CD4-positive, alpha-beta memory T cell (primary cell): ENCODE results near the gene TAS2R31. TPM values are rescaled to one million over a fixed set of nuclear protein-coding genes. Genes with fewer than 3 reads are reported as not detected.

Experiments
- CTCF ChIA-PET: fragments of 350-600 bp; sonication (Branson Sonifier 250); formaldehyde crosslinking; loops from one replicate; lab custom pipeline; 2021; ENCODE audit warnings: inconsistent platforms; ENCODE audit not compliant: partially characterized antibody; lab: Charles Lee
- POLR2A ChIA-PET: fragments of 350-600 bp; sonication (Branson Sonifier 250); formaldehyde crosslinking; loops from one replicate; lab custom pipeline; 2021; ENCODE audit not compliant: partially characterized antibody; lab: Charles Lee
- DNase-seq, 5 donors: peaks; one replicate each; pipeline versions ENCODE4 v3.0.0 to v3.0.0-alpha.2; 2020 to 2022; ENCODE audit warnings: mixed read lengths in 1 of 5
- H3K27ac ChIP-seq: one replicate; pipeline ENCODE4 v1.7.0; 2013; ENCODE audit warnings: low read depth, low read length
- H3K27me3 ChIP-seq: 2 replicates; pipeline ENCODE4 v1.7.0; 2013; ENCODE audit warnings: mild to moderate bottlenecking, low read length, moderate library complexity; ENCODE audit not compliant: insufficient read depth
- H3K36me3 ChIP-seq: 2 replicates; pipeline ENCODE4 v1.7.0; 2013; ENCODE audit warnings: mild to moderate bottlenecking, low read length, moderate library complexity; ENCODE audit not compliant: insufficient read depth
- H3K4me1 ChIP-seq: 2 replicates; pipeline ENCODE4 v1.7.0; 2013; ENCODE audit warnings: mild to moderate bottlenecking, low read length, moderate library complexity; ENCODE audit not compliant: insufficient read depth
- H3K4me3 ChIP-seq, 2 donors: one replicate each; pipeline ENCODE4 v1.7.0; 2013; ENCODE audit warnings: low read length in 2 of 2, mild to moderate bottlenecking in 1 of 2
- H3K9me3 ChIP-seq, 2 donors: one replicate each; pipeline ENCODE4 v1.7.0; 2013; ENCODE audit warnings: low read length in 2 of 2, control low read depth in 1 of 2; ENCODE audit not compliant: control insufficient read depth in 1 of 2
- H3K27ac Mint-ChIP-seq, 7 donors: one replicate each; pipeline ENCODE4 v1.8.0; 2020 to 2021; ENCODE audit warnings: mixed read lengths in 7 of 7, mild to moderate bottlenecking in 6 of 7, inconsistent platforms in 3 of 7, moderate library complexity in 3 of 7
- H3K27me3 Mint-ChIP-seq, 2 donors: one replicate each; pipeline ENCODE4 v1.8.0; 2020 to 2021; ENCODE audit warnings: mixed read lengths in 2 of 2
- H3K36me3 Mint-ChIP-seq, 2 donors: one replicate each; pipeline ENCODE4 v1.8.0; 2020 to 2021; ENCODE audit warnings: mixed read lengths in 2 of 2, inconsistent platforms in 1 of 2, mild to moderate bottlenecking in 1 of 2
- H3K4me1 Mint-ChIP-seq, 4 donors: one replicate each; pipeline ENCODE4 v1.8.0; 2020 to 2021; ENCODE audit warnings: mixed read lengths in 4 of 4, mild to moderate bottlenecking in 1 of 4
- H3K4me3 Mint-ChIP-seq, 8 donors: one replicate each; pipeline ENCODE4 v1.8.0; 2020 to 2021; ENCODE audit warnings: mixed read lengths in 8 of 8, mild to moderate bottlenecking in 7 of 8, moderate library complexity in 6 of 8, inconsistent platforms in 3 of 8
- H3K9me3 Mint-ChIP-seq, 8 donors: one replicate each; pipeline ENCODE4 v1.8.0; 2020 to 2021; ENCODE audit warnings: mixed read lengths in 8 of 8, mild to moderate bottlenecking in 5 of 8, inconsistent platforms in 3 of 8, moderate library complexity in 1 of 8
- intact Hi-C: fragments of 100-400 bp; cut with micrococcal nuclease; formaldehyde crosslinking; loops from one replicate; pipeline ENCODE4 v1.15.1; 2023
- polyA plus RNA-seq, 2 donors: library from polyadenylated mRNA; unstranded; fragments of 300-500 nt; fragmentation: Illumina TruSeq; gene quantifications; one replicate each; pipeline ENCODE4 v1.2.3, GENCODE V29; 2021
- total RNA-seq, 2 experiments: library from RNA; stranded (reverse); gene quantifications; one replicate each; pipeline ENCODE4 v1.2.3, GENCODE V29; 2021

TAS2R31 gene, protein sequence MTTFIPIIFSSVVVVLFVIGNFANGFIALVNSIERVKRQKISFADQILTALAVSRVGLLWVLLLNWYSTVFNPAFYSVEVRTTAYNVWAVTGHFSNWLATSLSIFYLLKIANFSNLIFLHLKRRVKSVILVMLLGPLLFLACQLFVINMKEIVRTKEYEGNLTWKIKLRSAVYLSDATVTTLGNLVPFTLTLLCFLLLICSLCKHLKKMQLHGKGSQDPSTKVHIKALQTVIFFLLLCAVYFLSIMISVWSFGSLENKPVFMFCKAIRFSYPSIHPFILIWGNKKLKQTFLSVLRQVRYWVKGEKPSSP
- total RNA-seq (1 to 10 TPM; 3.1 to 3.2 TPM), polyA plus RNA-seq (not detected)

- no peaks in the 10 kb centered on the region for H3K36me3 ChIP-seq
- no peaks in the 10 kb centered on the region for H3K9me3 ChIP-seq
- Mint-ChIP-seq H3K9me3 (no peaks in the 10 kb centered on the region), H3K27ac (peak within 1 kb of the TSS in 1 of 7 donors; percentile 23), H3K36me3 (peaks cover 32 to 56% of the 10 kb centered on the region in 2 donors), H3K4me1 (peaks cover 0 to 5% (median under 1%) of the 10 kb centered on the region in 4 donors), H3K4me3 (no peak within 1 kb of the TSS), H3K27me3 (no peaks in the 10 kb centered on the region)
- ChIA-PET CTCF (no interaction called here), POLR2A (no interaction called here)
- H3K27me3 ChIP-seq, result no peaks in the 10 kb centered on the region
- no peaks in the 10 kb centered on the region for H3K4me1 ChIP-seq
- DNase-seq, result no peak
- intact Hi-C loops, result no loop called here
- H3K27ac ChIP-seq, result no peak within 1 kb of the TSS
- no peak within 1 kb of the TSS for H3K4me3 ChIP-seq
Measured at GRCh38 chr12:11031307-11031706, at the start of gene TAS2R31. Gene TAS2R31 (minus strand): TSS chr12:11031407. CDS start chr12:11031335, 72 bp downstream.

DNA sequence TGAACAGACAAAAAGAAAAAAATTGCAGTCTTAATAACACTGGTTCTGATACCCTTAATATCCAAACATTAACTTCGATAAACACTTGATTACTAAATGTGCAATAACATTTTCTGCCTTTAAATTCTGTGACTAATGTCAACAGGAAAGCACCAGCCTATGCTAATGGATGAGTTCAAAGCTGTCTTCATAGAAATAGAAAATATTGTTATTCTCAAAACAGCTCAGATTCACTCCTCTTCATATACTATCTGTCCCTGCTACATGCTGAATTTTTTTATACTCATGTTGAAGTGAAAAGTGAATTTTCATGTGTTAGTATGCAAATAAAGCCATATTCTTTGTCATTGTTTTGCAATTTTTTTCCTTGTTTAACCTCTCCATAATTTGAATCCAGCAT lies 47.0 kb upstream of the TAS2R31 start:
- H3K36me3 ChIP-seq, result no peaks in the 10 kb centered on the region
- POLR2A ChIA-PET, result no interaction called here
- Mint-ChIP-seq H3K4me3 (no peak overlapping the region), H3K4me1 (peaks cover 0 to 14% (median 3%) of the 10 kb centered on the region in 4 donors), H3K9me3 (peaks cover 0 to 17% (median 4%) of the 10 kb centered on the region in 8 donors), H3K27ac (no peak overlapping the region), H3K36me3 (peaks cover 7 to 10% of the 10 kb centered on the region in 2 donors), H3K27me3 (no peaks in the 10 kb centered on the region)
- CTCF ChIA-PET, result interaction anchor here (0.7 kb wide), 1 partner anchor 56 kb away, joined by 3 read pairs; the partner anchor contains the start of gene TAS2R19
- H3K4me3 ChIP-seq, result no peak overlapping the region
- no peak for DNase-seq
- H3K27ac ChIP-seq, result no peak overlapping the region
- no peaks in the 10 kb centered on the region for H3K4me1 ChIP-seq
- intact Hi-C loops, result no loop called here
- H3K27me3 ChIP-seq, result no peaks in the 10 kb centered on the region
- no peaks in the 10 kb centered on the region for H3K9me3 ChIP-seq

DNA sequence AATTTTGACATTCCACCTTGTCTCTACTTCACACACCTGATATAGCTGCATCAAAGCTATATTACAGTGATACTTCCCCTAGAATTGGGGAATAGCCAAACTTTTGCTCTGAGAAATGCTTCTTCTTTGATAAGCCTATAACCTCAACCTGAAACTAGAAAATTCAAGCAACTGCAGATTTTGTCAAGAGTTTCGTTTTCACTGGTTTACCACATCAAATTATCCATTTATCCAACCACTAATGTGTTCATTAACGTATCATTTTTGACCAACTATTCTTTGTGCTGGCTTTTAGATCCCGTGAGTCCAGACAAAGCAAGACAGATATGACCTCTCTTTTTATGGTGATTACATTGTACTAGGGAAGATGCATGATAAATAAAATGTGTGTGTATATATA lies 44.4 kb upstream of the TAS2R31 start:
- Mint-ChIP-seq H3K4me1 (peaks cover 0 to 14% (median 3%) of the 10 kb centered on the region in 4 donors), H3K27me3 (no peaks in the 10 kb centered on the region), H3K9me3 (peaks cover 0 to 7% (median 0%) of the 10 kb centered on the region in 8 donors), H3K36me3 (peaks cover 10 to 11% of the 10 kb centered on the region in 2 donors), H3K27ac (no peak overlapping the region), H3K4me3 (no peak overlapping the region)
- ChIA-PET POLR2A (no interaction called here), CTCF (interaction anchor here (1.6 kb wide), 1 partner anchor 10 kb away, joined by 4 read pairs; no protein-coding TSS in a partner anchor)
- no peak for DNase-seq
- H3K4me1 ChIP-seq, result no peaks in the 10 kb centered on the region
- H3K9me3 ChIP-seq, result no peaks in the 10 kb centered on the region
- H3K36me3 ChIP-seq, result no peaks in the 10 kb centered on the region
- H3K4me3 ChIP-seq, result no peak overlapping the region
- intact Hi-C loops, result no loop called here
- H3K27me3 ChIP-seq, result no peaks in the 10 kb centered on the region
- H3K27ac ChIP-seq, result no peak overlapping the region

DNA sequence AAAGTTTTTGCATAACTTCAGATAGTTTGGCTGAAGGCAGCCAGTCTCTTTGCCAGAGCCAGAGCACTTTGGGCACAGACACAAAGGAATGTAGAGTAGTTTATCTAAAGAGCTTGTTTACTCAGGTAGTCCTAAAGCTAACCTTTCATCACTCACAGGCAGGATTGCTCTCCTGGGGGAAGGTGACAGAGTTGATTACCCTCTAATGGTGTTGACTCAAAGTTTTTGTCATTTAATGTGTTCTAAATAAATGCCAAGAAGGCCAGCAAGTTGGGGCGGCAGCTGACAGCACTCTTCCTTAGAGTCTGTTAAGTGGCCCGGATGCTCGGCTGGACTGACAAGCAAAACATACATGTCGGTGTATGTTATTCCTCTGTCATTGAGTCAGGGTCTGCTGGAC lies 40.2 kb upstream of the TAS2R31 start:
- no peak overlapping the region for H3K27ac ChIP-seq
- Mint-ChIP-seq H3K4me1 (peaks cover 0 to 6% (median 3%) of the 10 kb centered on the region in 4 donors), H3K27ac (no peak overlapping the region), H3K9me3 (peaks cover 0 to 2% (median 0%) of the 10 kb centered on the region in 8 donors), H3K4me3 (no peak overlapping the region), H3K36me3 (peaks cover 10 to 11% of the 10 kb centered on the region in 2 donors), H3K27me3 (no peaks in the 10 kb centered on the region)
- H3K9me3 ChIP-seq, result no peaks in the 10 kb centered on the region
- no peaks in the 10 kb centered on the region for H3K27me3 ChIP-seq
- CTCF ChIA-PET, result no interaction called here
- no peak overlapping the region for H3K4me3 ChIP-seq
- intact Hi-C loops, result no loop called here
- H3K36me3 ChIP-seq, result no peaks in the 10 kb centered on the region
- POLR2A ChIA-PET, result no interaction called here
- no peak for DNase-seq
- no peaks in the 10 kb centered on the region for H3K4me1 ChIP-seq

DNA sequence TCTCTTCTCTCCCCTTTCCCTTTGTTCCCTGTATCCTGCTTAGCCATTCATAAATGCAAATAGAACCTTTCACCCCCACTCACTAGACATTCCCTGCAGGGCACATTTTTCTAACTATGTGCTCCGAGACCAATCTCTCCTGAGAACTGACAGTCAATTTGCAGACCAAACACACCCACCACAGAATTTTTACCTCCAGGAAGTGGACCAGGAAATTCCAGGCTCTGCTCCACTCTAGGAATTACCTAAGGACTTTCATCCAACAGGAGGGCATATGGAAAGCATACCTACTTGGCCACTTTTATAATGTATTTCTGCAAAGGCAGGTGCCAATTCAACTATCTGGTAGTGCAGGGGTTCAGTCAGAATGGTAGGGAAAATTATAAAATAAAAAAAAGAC lies 39.8 kb upstream of the TAS2R31 start:
- peaks cover 0 to 2% (median 0%) of the 10 kb centered on the region in 8 donors for H3K9me3 Mint-ChIP-seq
- no peak overlapping the region for H3K4me3 Mint-ChIP-seq
- intact Hi-C loops, result no loop called here
- no peaks in the 10 kb centered on the region for H3K36me3 ChIP-seq
- ChIA-PET POLR2A (no interaction called here), CTCF (no interaction called here)
- H3K4me1 Mint-ChIP-seq, result peaks cover 0 to 7% (median 3%) of the 10 kb centered on the region in 4 donors
- no peaks in the 10 kb centered on the region for H3K27me3 Mint-ChIP-seq
- no peak for DNase-seq
- H3K27ac Mint-ChIP-seq, result peak overlapping the region in 1 of 7 donors; percentile 12
- H3K4me3 ChIP-seq, result no peak overlapping the region
- H3K27me3 ChIP-seq, result no peaks in the 10 kb centered on the region
- H3K4me1 ChIP-seq, result no peaks in the 10 kb centered on the region
- no peak overlapping the region for H3K27ac ChIP-seq
- no peaks in the 10 kb centered on the region for H3K9me3 ChIP-seq
- H3K36me3 Mint-ChIP-seq, result peaks cover 10 to 11% of the 10 kb centered on the region in 2 donors

- intact Hi-C loops, result no loop called here
- no peaks in the 10 kb centered on the region for H3K36me3 ChIP-seq
- H3K4me3 ChIP-seq, result no peak overlapping the region
- CTCF ChIA-PET, result no interaction called here
- peak in 1 of 5 donors; percentile 37 for DNase-seq
- no peaks in the 10 kb centered on the region for H3K4me1 ChIP-seq
- no peak overlapping the region for H3K27ac ChIP-seq
- no peak overlapping the region for H3K4me3 Mint-ChIP-seq
- POLR2A ChIA-PET, result interaction anchor here (0.6 kb wide), 1 partner anchor 50 kb away, joined by 3 read pairs; no protein-coding TSS in a partner anchor
- H3K27me3 Mint-ChIP-seq, result no peaks in the 10 kb centered on the region
- H3K27me3 ChIP-seq, result no peaks in the 10 kb centered on the region
- H3K27ac Mint-ChIP-seq, result no peak overlapping the region
- H3K9me3 ChIP-seq, result no peaks in the 10 kb centered on the region
- H3K4me1 Mint-ChIP-seq, result peaks cover 0 to 6% (median 2%) of the 10 kb centered on the region in 4 donors
- H3K36me3 Mint-ChIP-seq, result peaks cover 8 to 15% of the 10 kb centered on the region in 2 donors
- H3K9me3 Mint-ChIP-seq, result peaks cover 0 to 2% (median 0%) of the 10 kb centered on the region in 8 donors
Measured at GRCh38 chr12:11069854-11070365, 38.7 kb upstream of the TAS2R31 start.

DNA sequence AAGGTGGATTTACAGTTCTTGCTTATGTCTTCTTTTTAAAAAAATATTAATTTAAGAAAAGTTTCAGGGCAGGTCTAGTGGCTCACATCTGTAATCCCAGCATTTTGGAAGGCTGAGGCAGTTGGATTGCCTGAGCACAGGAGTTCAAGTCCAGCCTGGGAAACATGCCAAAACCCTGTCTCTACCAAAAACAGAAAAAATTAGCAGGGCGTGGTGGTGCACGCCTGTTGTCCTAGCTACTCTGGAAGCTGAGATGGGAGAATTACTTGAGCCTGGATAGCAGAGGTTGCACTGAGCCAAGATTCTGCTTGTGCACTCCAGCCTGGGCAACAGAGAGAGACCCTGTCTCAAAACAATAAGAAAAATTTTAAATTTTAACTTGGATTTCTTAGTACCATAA lies 36.3 kb upstream of the TAS2R31 start:
- ChIA-PET POLR2A (interaction anchor here (1.2 kb wide), 1 partner anchor 104 kb away, joined by 3 read pairs; no protein-coding TSS in a partner anchor), CTCF (no interaction called here)
- no peak overlapping the region for H3K4me3 ChIP-seq
- H3K27ac ChIP-seq, result no peak overlapping the region
- H3K4me1 Mint-ChIP-seq, result peaks cover 0 to 9% (median 5%) of the 10 kb centered on the region in 4 donors
- H3K36me3 Mint-ChIP-seq, result peaks cover 5 to 11% of the 10 kb centered on the region in 2 donors
- H3K4me1 ChIP-seq, result no peaks in the 10 kb centered on the region
- H3K27ac Mint-ChIP-seq, result no peak overlapping the region
- H3K9me3 ChIP-seq, result no peaks in the 10 kb centered on the region
- no peak overlapping the region for H3K4me3 Mint-ChIP-seq
- peak in 1 of 5 donors; percentile 25 for DNase-seq
- H3K27me3 ChIP-seq, result no peaks in the 10 kb centered on the region
- no peaks in the 10 kb centered on the region for H3K27me3 Mint-ChIP-seq
- no peaks in the 10 kb centered on the region for H3K36me3 ChIP-seq
- peaks cover 0 to 2% (median 0%) of the 10 kb centered on the region in 8 donors for H3K9me3 Mint-ChIP-seq
- intact Hi-C loops, result no loop called here
